Measurements from ENCODE around the gene CSMD2.

DNA sequence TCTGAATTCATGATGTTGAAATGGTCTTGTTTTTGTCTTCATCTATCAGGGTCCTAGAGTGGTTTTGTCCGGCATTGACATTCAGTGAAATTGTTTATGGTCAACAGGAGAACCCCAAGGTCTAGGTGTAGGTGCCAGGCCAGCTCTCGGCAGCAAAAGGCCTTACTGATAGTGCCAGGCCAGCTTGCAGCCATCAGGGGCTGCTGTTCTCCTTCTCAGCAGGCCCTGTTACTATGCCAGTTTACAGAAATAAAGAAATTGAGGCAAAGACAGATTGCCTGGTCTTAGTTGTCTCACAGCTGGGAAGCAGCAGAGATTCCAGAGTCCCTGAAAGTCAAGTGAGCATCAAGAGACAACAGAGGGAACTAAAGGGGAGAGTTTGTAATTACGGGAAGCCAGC is 289.2 kb downstream of the CSMD2 start:
- TF ChIP-seq, protein P1, sequence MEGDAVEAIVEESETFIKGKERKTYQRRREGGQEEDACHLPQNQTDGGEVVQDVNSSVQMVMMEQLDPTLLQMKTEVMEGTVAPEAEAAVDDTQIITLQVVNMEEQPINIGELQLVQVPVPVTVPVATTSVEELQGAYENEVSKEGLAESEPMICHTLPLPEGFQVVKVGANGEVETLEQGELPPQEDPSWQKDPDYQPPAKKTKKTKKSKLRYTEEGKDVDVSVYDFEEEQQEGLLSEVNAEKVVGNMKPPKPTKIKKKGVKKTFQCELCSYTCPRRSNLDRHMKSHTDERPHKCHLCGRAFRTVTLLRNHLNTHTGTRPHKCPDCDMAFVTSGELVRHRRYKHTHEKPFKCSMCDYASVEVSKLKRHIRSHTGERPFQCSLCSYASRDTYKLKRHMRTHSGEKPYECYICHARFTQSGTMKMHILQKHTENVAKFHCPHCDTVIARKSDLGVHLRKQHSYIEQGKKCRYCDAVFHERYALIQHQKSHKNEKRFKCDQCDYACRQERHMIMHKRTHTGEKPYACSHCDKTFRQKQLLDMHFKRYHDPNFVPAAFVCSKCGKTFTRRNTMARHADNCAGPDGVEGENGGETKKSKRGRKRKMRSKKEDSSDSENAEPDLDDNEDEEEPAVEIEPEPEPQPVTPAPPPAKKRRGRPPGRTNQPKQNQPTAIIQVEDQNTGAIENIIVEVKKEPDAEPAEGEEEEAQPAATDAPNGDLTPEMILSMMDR (IDR thresholded peaks at IDR 0.05 in 2 of 3, conservative IDR thresholded peaks at IDR 0.05 in 1 of 3; ENCODE audit: borderline replicate concordance in 1 of 3, insufficient read depth in 1 of 3, low read depth in 2 of 3, low read length in 2 of 3): no peak
- TF ChIP-seq EZH2 (IDR thresholded peaks at IDR 0.05): no peak
- TF ChIP-seq SIN3A (IDR thresholded peaks at IDR 0.05; ENCODE audit: low read depth): no peak
- TF ChIP-seq POLR2A (IDR thresholded peaks at IDR 0.05; ENCODE audit: borderline replicate concordance, extremely low read depth, insufficient read depth, insufficient read length): no peak
- TF ChIP-seq CEBPB (IDR thresholded peaks at IDR 0.05; ENCODE audit: low read depth): no peak
- TF ChIP-seq TCF7L2 (IDR thresholded peaks at IDR 0.05; ENCODE audit: borderline replicate concordance, extremely low read depth, insufficient read depth, insufficient read length): no peak
- TF ChIP-seq, protein P2, sequence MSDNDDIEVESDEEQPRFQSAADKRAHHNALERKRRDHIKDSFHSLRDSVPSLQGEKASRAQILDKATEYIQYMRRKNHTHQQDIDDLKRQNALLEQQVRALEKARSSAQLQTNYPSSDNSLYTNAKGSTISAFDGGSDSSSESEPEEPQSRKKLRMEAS (IDR thresholded peaks at IDR 0.05): no peak
- no peak for TF ChIP-seq FOSL1 (IDR thresholded peaks at IDR 0.05; ENCODE audit: low read depth)
- no peak for TF ChIP-seq EGR1 (IDR thresholded peaks at IDR 0.05; ENCODE audit: low read depth)
- TF ChIP-seq JUND (IDR thresholded peaks at IDR 0.05): no peak
- no peak for TF ChIP-seq POLR2AphosphoS5 (IDR thresholded peaks at IDR 0.05; ENCODE audit: low read depth, low read length)
- TF ChIP-seq YY1 (IDR thresholded peaks at IDR 0.05; ENCODE audit: extremely low read depth, insufficient replicate concordance, low read depth, low read length): no peak
- TF ChIP-seq SP1 (IDR thresholded peaks at IDR 0.05; ENCODE audit: low read depth): no peak
- no peak for TF ChIP-seq EZH2phosphoT487 (IDR thresholded peaks at IDR 0.05; ENCODE audit: borderline replicate concordance)
